HG03280 (cell line): Measurements from ENCODE around the gene RASGEF1C.
"Not testable (repeated sequence)": the region's sequence is repeated elsewhere in the genome, so short reads cannot be mapped to it uniquely, and the experiment has no call there.

Experiments used
- ATAC-seq: cut with Tn5 transposase; IDR thresholded peaks from one replicate; pipeline ENCODE4 v1.9.1; 2021; ENCODE audit warnings: mild to moderate bottlenecking, moderate library complexity; ENCODE audit not compliant: unreplicated experiment

RASGEF1C gene

DNA sequence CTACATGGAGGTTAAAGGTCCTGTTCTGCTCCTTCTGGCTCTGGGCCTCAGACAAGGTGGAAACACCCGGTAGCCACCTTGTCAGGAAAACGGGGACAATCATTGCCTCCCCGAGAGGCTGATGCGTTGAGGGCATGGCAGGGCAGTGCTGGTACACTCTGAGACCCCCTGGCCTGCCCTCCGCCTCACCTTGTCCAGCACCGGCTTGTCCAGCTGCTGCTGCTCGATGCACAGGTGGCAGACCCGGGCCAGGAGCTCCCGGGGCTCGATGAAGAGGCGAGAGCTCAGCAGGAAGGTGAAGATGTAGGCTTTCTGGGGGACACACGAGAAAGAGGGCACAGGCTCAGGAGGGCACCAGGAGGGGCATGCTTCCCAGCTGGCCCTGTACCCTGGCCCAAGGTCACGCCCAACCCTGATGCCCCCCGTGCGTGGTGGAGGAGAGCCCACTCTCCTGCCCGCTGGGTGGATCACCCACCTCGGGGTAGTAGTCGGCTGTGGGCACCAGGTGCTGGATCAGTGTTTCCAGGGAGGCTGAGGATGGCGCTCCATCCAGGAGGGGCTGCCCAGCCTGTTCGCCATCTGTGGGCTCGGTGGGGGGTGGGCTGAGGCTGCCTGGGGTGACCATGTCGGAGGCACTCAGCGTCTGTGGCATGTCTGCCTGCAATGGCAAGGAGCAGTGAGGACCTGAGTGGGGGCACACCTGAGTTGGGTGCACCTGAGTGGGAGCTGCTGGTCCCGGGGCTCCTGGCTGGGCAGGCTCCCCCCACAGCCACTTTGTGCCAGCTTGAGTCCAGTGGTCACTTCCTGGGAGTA is 71.4 kb downstream of the RASGEF1C start:
- no peak for ATAC-seq

- no peak for ATAC-seq
Measured at GRCh38 chr5:180136630-180137381, 72.2 kb downstream of the RASGEF1C start.

GRCh38 chr5:180135967-180136629 is 72.9 kb downstream of the RASGEF1C start:
- ATAC-seq: no peak

GRCh38 chr5:180135128-180135955 is 73.7 kb downstream of the RASGEF1C start:
- no peak for ATAC-seq

DNA sequence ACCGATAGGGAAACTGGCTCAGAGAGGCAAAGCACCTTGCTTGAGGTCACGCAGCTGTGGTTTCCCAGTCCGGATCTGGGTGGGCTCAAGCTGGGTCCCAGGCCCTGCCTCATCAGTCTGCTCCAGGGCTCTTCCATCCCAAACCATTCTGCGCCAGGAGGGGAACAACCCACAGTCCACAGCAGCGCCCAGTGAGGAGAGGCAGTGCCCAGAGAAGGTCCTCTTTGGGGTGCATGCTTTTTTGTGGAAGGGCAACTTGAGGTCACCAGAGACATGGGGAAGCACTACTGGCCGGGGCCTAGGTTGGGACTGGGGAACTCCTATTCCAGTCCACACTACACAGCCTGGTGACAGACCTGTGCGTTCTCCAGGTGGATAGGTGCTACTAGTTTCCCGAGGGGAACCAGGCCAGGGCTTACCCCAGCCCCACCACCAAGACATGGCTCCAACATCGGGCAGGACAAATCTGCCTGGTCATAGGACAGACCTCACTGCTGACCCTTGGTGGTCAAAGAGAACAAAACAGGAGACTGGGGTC is 75.0 kb downstream of the RASGEF1C start:
- ATAC-seq: no peak

- no peak for ATAC-seq
Measured at GRCh38 chr5:180133551-180133950, 75.5 kb downstream of the RASGEF1C start.

- no peak for ATAC-seq
Measured at GRCh38 chr5:180133060-180133459, 76.0 kb downstream of the RASGEF1C start.

DNA sequence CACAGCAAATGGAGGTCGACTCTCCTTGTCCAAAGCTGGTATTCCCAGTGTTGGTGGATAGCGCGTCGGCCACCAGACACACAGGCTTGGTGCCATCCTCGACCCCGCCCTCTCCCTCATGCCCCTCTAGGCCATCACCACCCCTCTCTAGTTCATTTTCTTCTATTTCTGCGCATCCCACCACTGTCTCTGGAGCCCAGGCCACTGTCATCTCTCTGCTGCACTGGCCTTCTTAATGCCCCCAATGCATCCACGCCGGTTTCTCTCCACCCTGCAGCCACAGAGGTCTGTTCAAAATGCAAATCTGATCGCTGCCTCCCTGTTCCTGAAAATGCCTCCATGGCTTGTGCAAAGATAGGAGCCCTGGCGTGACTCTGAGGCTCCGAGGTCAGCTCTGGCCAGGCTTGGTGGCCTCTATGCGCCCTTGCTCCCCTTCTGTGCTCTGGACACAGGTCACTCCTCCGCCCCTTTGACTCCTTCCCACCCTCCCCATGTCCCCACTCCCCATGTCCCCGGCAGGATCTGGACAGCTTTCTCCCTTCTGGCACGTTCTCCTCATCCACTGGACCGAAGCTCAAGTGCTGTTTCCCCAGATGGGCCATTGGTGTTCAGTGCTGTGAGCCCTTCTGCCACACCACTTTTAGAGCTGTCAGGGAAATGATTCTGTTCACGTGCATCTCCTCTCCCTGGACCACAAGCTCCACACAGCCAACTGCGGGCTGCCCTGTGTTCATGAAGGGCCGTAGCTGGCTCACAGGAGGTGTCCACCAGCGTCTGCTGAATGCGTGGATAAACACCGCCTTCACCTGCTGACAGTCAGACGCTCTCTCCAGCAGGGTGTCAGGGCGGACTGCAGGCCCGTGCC is 77.9 kb downstream of the RASGEF1C start:
- no peak for ATAC-seq

- ATAC-seq: no peak
Measured at GRCh38 chr5:180130291-180130869, 78.6 kb downstream of the RASGEF1C start.

DNA sequence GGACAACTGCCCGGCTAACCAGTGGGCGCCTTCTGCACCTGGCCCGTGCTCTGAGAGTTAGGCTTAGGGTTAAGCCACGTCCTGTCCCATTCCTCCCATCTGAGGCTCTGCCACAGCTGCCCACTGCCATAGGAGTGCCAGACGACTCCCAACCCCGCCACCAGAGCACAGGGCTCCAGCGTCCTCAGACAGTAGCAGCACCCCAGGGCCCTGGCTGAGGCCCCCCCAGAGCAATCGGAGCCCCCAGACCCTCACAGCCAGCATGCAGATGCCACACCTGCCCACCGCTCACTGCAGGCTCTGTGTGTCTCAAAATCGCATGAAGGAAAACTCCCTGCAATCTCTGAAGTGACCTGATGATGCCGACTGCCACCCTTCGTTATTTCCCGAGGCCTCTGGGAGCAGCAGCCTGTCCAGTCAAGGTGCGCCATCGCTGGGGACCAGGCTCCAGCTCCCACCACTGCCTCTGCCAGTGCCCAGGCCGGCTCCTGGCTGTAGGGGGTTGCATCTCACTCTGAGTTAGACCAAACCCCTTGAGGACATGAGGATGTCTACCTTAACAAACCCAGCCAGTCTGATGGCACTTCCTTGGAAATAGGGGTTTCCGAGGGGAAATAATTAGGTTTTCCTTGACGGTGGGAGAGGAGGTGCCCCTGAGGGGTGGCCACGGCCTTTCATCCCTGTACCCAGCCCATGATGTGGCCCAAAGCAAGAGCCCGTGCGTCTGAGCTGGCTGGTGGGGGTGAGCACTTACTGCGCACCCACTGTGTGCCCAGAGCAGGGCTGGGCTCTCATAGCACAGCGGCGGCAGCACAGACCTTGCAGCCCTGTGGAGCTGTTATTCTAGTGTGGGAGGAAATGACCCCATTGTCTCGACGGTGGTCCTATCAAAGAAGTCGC is 79.5 kb downstream of the RASGEF1C start:
- ATAC-seq: no peak

GRCh38 chr5:180128671-180129261 is 80.2 kb downstream of the RASGEF1C start:
- ATAC-seq: no peak

- ATAC-seq: no peak
Measured at GRCh38 chr5:180127682-180128670, 81.0 kb downstream of the RASGEF1C start.

- no peak for ATAC-seq
Measured at GRCh38 chr5:180126716-180127681, 82.0 kb downstream of the RASGEF1C start.

DNA sequence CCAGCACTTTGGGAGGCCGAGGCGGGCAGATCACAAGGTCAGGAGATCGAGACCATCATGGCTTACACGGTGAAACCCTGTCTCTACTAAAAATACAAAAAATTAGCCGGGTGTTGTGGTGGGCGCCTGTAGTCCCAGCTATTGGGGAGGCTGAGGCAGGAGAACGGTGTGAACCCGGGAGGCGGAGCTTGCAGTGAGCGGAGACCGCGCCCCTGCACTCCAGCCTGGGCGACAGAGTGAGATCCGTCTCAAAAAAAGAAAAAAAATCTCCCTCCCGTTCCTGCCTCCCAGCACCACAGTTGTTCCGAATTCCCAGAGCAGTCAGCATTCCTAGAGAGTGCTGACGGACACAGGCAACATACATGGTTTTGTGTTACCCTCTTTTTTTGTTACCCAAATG is 82.9 kb downstream of the RASGEF1C start:
- not testable (repeated sequence) for ATAC-seq

GRCh38 chr5:180124662-180125061 is 84.3 kb downstream of the RASGEF1C start:
- ATAC-seq: not testable (repeated sequence)
